Liver (tissue), 9 donors: ENCODE results near the gene TLR9. TPM values are rescaled to one million over a fixed set of nuclear protein-coding genes. Genes with fewer than 3 reads are reported as not detected.

Experiments used
- DNase-seq: peaks from one replicate; pipeline ENCODE4 v3.0.0-alpha.2; 2017; ENCODE audit warnings: low spot score
- H3K27ac ChIP-seq, 2 donors: one replicate each; pipeline ENCODE4 v1.7.0; 2013; ENCODE audit warnings: inconsistent platforms in 2 of 2, low read length in 2 of 2, control low read depth in 1 of 2, low read depth in 1 of 2, mild to moderate bottlenecking in 1 of 2
- H3K27me3 ChIP-seq, 4 donors: one replicate each; pipeline versions ENCODE4 v1.6.1 to v1.7.0; 2013; ENCODE audit warnings: low read length in 3 of 4, inconsistent platforms in 1 of 4, mild to moderate bottlenecking in 1 of 4, moderate library complexity in 1 of 4; ENCODE audit not compliant: control insufficient read depth in 4 of 4, insufficient read depth in 4 of 4
- H3K36me3 ChIP-seq, 4 donors: one replicate each; pipeline versions ENCODE4 v1.6.1 to v1.7.0; 2013; ENCODE audit warnings: low read length in 3 of 4, mild to moderate bottlenecking in 3 of 4, low read depth in 1 of 4, moderate library complexity in 1 of 4; ENCODE audit not compliant: control insufficient read depth in 4 of 4, insufficient read depth in 3 of 4
- H3K4me1 ChIP-seq, 4 donors: one replicate each; pipeline versions ENCODE4 v1.6.1 to v1.7.0; 2013; ENCODE audit warnings: low read length in 3 of 4, mild to moderate bottlenecking in 3 of 4, moderate library complexity in 1 of 4; ENCODE audit not compliant: control insufficient read depth in 4 of 4, insufficient read depth in 4 of 4
- H3K4me3 ChIP-seq, 3 donors: one replicate each; pipeline versions ENCODE4 v1.6.1 to v1.7.0; 2013; ENCODE audit warnings: low read length in 3 of 3, control low read depth in 1 of 3, low read depth in 1 of 3, mild to moderate bottlenecking in 1 of 3
- H3K9ac ChIP-seq, 2 donors: one replicate each; pipeline ENCODE4 v1.7.0; 2013; ENCODE audit warnings: low read length in 2 of 2, mild to moderate bottlenecking in 2 of 2, moderate library complexity in 2 of 2, control low read depth in 1 of 2, low read depth in 1 of 2
- H3K9me3 ChIP-seq, 4 donors: one replicate each; pipeline versions ENCODE4 v1.6.1 to v1.7.0; 2013; ENCODE audit warnings: low read length in 3 of 4; ENCODE audit not compliant: control insufficient read depth in 4 of 4
- ATF3 ChIP-seq: IDR thresholded peaks from 2 replicates; pipeline ENCODE4 v1.6.1; 2016; ENCODE audit warnings: antibody characterized with exemption
- CTCF ChIP-seq: fragments of 150-350 bp; IDR thresholded peaks from 2 replicates; pipeline ENCODE4 v1.5.1; 2017; ENCODE audit warnings: improper control_type of control experiment, low read depth, low read length; ENCODE audit not compliant: missing input control
- EGR1 ChIP-seq, 2 donors: IDR thresholded peaks; 2 replicates each; pipeline ENCODE4 v1.6.1; 2016 to 2018; ENCODE audit warnings: antibody characterized with exemption in 2 of 2, low read depth in 2 of 2
- FOXA1 ChIP-seq: IDR thresholded peaks from 2 replicates; pipeline ENCODE4 v1.6.1; 2016; ENCODE audit warnings: antibody characterized with exemption
- FOXA2 ChIP-seq: IDR thresholded peaks from 2 replicates; pipeline ENCODE4 v1.6.1; 2016; ENCODE audit warnings: antibody characterized with exemption
- GABPA ChIP-seq, 2 donors: IDR thresholded peaks in 1 of 2; conservative IDR thresholded peaks in 1 of 2; 2 replicates each; pipeline ENCODE4 v1.6.1; 2016; ENCODE audit warnings: antibody characterized with exemption in 2 of 2, mild to moderate bottlenecking in 1 of 2, moderate library complexity in 1 of 2
- HNF4A ChIP-seq, 2 donors: conservative IDR thresholded peaks; 2 replicates each; pipeline ENCODE4 v1.6.1; 2016; ENCODE audit warnings: antibody characterized with exemption in 2 of 2, mild to moderate bottlenecking in 2 of 2
- HNF4G ChIP-seq: IDR thresholded peaks from 2 replicates; pipeline ENCODE4 v1.6.1; 2016; ENCODE audit warnings: antibody characterized with exemption
- JUND ChIP-seq, 2 donors: IDR thresholded peaks; 2 replicates each; pipeline ENCODE4 v1.6.1; 2016; ENCODE audit warnings: antibody characterized with exemption in 2 of 2
- MAX ChIP-seq: IDR thresholded peaks from 2 replicates; pipeline ENCODE4 v1.6.1; 2016; ENCODE audit warnings: antibody characterized with exemption
- NR2F2 ChIP-seq: IDR thresholded peaks from 2 replicates; pipeline ENCODE4 v1.6.1; 2016; ENCODE audit warnings: antibody characterized with exemption
- RAD21 ChIP-seq, 2 donors: IDR thresholded peaks; 2 replicates each; pipeline ENCODE4 v1.6.1; 2016; ENCODE audit warnings: antibody characterized with exemption in 2 of 2, mild to moderate bottlenecking in 2 of 2
- REST ChIP-seq: IDR thresholded peaks from 2 replicates; pipeline ENCODE4 v1.6.1; 2016; ENCODE audit warnings: antibody characterized with exemption, mild to moderate bottlenecking
- RXRA ChIP-seq, 2 donors: IDR thresholded peaks; 2 replicates each; pipeline ENCODE4 v1.6.1; 2017 to 2018; ENCODE audit warnings: antibody characterized with exemption in 2 of 2, mild to moderate bottlenecking in 1 of 2
- SP1 ChIP-seq: IDR thresholded peaks from 2 replicates; pipeline ENCODE4 v1.6.1; 2018; ENCODE audit warnings: antibody characterized with exemption, mild to moderate bottlenecking
- TAF1 ChIP-seq: conservative IDR thresholded peaks from 2 replicates; pipeline ENCODE4 v1.6.1; 2016; ENCODE audit warnings: antibody characterized with exemption, mild to moderate bottlenecking
- YY1 ChIP-seq: IDR thresholded peaks from 2 replicates; pipeline ENCODE4 v1.6.1; 2016; ENCODE audit warnings: antibody characterized with exemption, mild to moderate bottlenecking
- ZBTB33 ChIP-seq: IDR thresholded peaks from 2 replicates; pipeline ENCODE4 v1.6.1; 2016; ENCODE audit warnings: antibody characterized with exemption
- WGBS: extraction: QIAGEN DNeasy Blood & Tissue Kit; methylation state at CpG from one replicate; pipeline ENCODE4 v1.1.7; 2013; 5-methylcytosine and 5-hydroxymethylcytosine counted together
- polyA plus RNA-seq, 2 donors: library from polyadenylated mRNA; stranded (reverse) in 1 of 2; unstranded in 1 of 2; fragments of 200-250 nt in 1 of 2; fragments of >200 nt in 1 of 2; fragmentation: Nextera tagmentation in 1 of 2; extraction: Ambion mirVana in 1 of 2; gene quantifications; one replicate each; pipeline versions ENCODE4 v1.2.1 to v1.2.3, GENCODE V29; 2013 to 2015
- total RNA-seq, 2 donors: library from RNA; depleted of rRNA; stranded (reverse); fragments of >200 nt; gene quantifications; one replicate each; pipeline ENCODE4 v1.2.3, GENCODE V29; 2014
- donor health status: healthy.
- donor health status: healthy.
- donor health status: healthy.
- donor health status: healthy.
- donor health status: healthy.

The TLR9 gene
- total and polyA plus RNA-seq, 4 donors: 0.02 TPM; not detected in 3

GRCh38 chr3:52242039-52242438, 16.6 kb upstream of the TLR9 start:
- TF ChIP-seq SP1 (no peak), HNF4A (conservative IDR thresholded peaks at IDR 0.05) (no peak), ATF3 (no peak), GABPA (IDR thresholded peaks at IDR 0.05 in 1 of 2, conservative IDR thresholded peaks at IDR 0.05 in 1 of 2) (no peak), RXRA (IDR thresholded peaks at IDR 0.05) (no peak), TAF1 (no peak), ZBTB33 (no peak), RAD21 (IDR thresholded peaks at IDR 0.05) (no peak), EGR1 (IDR thresholded peaks at IDR 0.05; ENCODE audit: low read depth in 2 of 2) (no peak), YY1 (no peak), MAX (no peak), HNF4G (no peak), JUND (IDR thresholded peaks at IDR 0.05) (no peak), FOXA2 (no peak), FOXA1 (no peak)
- DNase-seq: no peak
- Histone ChIP-seq H3K9ac (no peak overlapping the region), H3K27ac (no peak overlapping the region), H3K4me1 (peaks cover 9 to 52% (median 27%) of the 10 kb centered on the region in 4 donors), H3K4me3 (no peak overlapping the region), H3K27me3 (no peaks in the 10 kb centered on the region), H3K9me3 (no peaks in the 10 kb centered on the region), H3K36me3 (no peaks in the 10 kb centered on the region)
- 95% methylated on average over 1 of the region's 1 CpG for WGBS

GRCh38 chr3:52240886-52241370, 15.5 kb upstream of the TLR9 start:
- Histone ChIP-seq H3K4me3 (no peak overlapping the region), H3K9me3 (no peaks in the 10 kb centered on the region), H3K4me1 (peaks cover 11 to 50% (median 26%) of the 10 kb centered on the region in 4 donors), H3K36me3 (no peaks in the 10 kb centered on the region), H3K27ac (no peak overlapping the region), H3K9ac (no peak overlapping the region), H3K27me3 (no peaks in the 10 kb centered on the region)
- TF ChIP-seq EGR1 (IDR thresholded peaks at IDR 0.05; ENCODE audit: low read depth in 2 of 2): no peak
- TF ChIP-seq CTCF: no peak
- TF ChIP-seq REST: no peak
- TF ChIP-seq HNF4G: no peak
- TF ChIP-seq RXRA (IDR thresholded peaks at IDR 0.05): no peak
- no peak for TF ChIP-seq FOXA1
- TF ChIP-seq HNF4A (conservative IDR thresholded peaks at IDR 0.05): no peak
- no peak for TF ChIP-seq ZBTB33
- no peak for TF ChIP-seq FOXA2
- no peak for TF ChIP-seq SP1
- TF ChIP-seq NR2F2: no peak
- no peak for TF ChIP-seq JUND (IDR thresholded peaks at IDR 0.05)
- TF ChIP-seq RAD21 (IDR thresholded peaks at IDR 0.05): no peak
- no peak for TF ChIP-seq MAX
- TF ChIP-seq YY1: no peak
- no peak for TF ChIP-seq TAF1
- TF ChIP-seq GABPA (IDR thresholded peaks at IDR 0.05 in 1 of 2, conservative IDR thresholded peaks at IDR 0.05 in 1 of 2): no peak
- WGBS: 84% methylated on average over 4 of the region's 4 CpGs
- DNase-seq: no peak
